Measurements from ENCODE around the gene CCDC91. TPM values are rescaled to one million over a fixed set of nuclear protein-coding genes. Genes with fewer than 3 reads are reported as not detected.

The CCDC91 gene, protein sequence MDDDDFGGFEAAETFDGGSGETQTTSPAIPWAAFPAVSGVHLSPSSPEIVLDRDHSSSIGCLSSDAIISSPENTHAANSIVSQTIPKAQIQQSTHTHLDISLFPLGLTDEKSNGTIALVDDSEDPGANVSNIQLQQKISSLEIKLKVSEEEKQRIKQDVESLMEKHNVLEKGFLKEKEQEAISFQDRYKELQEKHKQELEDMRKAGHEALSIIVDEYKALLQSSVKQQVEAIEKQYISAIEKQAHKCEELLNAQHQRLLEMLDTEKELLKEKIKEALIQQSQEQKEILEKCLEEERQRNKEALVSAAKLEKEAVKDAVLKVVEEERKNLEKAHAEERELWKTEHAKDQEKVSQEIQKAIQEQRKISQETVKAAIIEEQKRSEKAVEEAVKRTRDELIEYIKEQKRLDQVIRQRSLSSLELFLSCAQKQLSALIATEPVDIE
- 43.0 TPM for total RNA-seq

DNA sequence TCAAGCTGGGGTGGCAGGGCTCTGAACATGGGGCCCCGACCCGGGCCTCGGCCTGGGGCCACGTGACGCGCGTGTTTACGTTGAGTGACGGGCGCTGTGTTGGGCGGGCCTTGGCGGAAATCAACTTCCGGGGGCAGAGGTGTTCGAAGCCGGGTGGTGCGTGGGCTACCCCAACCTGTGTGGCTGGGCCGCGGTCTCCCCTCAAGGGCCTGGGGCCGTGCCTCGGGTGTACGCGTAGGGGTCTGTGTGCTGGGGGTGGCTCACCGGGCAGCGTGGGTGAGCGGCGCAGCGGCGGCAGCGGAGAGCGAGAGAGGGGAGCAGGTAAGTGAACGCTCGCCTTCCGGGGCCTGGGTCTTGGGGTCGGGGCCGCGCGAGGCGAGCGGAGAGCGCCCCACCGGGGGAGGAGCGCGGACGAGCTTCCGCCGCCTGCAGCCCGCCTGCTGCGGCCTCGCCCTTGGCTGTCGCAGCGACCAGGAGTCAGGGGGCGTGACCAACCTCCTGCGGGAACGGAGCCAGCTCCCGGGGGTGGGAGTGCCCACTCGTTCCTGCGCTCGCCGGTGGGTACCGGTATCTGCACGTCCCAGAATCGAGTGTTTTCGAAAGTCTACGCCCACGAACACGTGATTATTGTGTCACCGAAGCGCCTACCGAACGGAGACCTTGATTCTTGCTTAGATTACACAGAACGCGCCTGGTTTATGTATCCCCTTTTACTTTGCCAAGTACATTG, at the start of gene CCDC91:
Gene CCDC91 (plus strand): TSS at position 136 of the 730 bp plus-strand sequence. CDS start 66,760 bp downstream, outside the sequence.
- DNase-seq: peak; percentile 93

DNA sequence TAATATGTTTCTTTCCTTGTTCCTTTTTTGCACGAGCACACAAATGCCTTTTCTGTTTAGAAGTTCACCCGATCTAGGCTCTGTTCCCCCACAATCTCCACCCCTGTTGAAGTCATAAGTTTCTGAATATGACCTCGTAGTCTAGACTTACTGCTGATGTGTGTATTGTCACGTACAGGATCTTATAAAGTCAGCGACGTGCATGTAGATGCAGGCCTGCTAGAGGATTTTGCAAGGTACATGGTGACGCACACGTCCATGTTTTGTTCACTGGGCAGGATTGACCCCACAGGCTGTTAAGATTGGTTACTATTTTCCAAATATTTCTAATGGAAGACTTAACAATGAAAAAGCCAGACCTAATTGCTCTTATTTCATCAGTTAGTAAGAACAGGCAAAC, 46.2 kb upstream of the CCDC91 start:
- peak; percentile 37 for DNase-seq

DNA sequence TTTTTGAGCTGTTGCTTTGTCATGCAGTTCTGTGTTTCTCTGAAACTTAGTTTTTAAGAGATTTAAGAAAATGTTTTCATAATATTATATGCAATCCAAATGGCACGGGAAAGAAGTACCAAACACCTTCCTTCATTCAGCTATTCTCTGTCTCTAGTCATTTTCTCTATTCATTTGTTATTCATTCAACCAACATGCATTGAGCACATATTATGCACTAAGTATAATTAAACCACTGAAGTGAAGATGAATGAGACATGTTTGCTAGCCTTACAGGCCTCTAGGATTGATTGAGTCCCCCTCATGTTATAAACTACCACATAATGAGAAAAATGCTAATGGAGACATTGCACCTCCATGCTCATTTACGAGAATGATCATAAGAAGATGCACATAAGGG, 45.7 kb upstream of the CCDC91 start:
- DNase-seq: no peak

DNA sequence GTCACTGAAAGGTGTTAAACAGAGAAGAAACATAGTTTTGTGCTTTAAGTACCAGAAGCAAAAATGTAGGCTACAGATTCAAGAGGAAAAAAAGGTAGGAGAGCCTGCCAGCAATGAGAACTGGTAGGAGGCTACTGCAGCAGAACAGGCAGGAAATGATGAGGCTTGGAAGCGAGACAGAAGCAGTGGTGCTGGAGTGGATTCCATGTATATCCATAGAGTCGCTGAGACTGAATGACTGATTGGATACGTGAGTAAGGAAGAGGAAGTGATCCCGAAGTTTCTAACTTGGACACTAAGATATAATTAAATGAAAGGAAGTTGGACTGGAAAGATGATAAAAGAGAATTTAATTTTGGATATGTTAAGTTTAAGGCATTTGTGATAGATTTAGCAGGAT, 45.0 kb upstream of the CCDC91 start:
- DNase-seq: no peak

DNA sequence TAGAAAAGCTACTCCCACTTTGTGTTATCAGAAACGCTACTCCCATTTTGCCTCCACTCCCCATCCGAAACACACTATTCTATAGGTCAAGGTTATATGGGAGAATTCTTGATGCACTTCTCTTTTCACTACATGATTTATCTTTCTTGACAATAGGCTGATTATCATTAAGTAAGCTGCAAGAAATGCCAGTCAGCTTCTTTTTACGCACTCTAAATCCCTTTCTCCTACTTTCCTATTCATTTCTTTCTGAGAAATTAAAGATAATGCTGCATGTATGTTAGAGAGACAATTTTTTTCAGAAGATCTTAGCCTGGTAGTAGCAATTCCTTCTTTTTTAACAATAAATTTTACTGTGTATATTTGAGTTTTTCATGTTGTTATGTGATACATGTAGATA, 41.0 kb upstream of the CCDC91 start:
- no peak for DNase-seq

DNA sequence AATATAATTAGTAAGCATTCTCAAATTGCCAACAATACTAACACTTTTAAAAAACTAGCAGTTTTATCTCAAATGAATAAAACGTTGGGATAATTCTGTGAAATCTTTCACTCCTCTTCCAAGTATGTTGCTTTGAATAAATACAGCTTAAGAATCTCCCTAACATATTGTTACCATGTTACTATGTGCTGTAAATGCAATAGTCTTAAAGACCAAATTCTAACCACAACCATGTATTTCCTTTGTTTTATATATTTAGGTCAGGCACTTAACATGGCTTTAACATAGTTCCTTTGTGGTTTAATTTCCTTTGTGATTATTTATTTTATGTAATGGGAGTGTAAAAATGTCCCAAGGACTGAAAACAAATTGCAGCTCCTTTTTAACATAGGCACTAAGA, 33.9 kb upstream of the CCDC91 start:
- DNase-seq: no peak

DNA sequence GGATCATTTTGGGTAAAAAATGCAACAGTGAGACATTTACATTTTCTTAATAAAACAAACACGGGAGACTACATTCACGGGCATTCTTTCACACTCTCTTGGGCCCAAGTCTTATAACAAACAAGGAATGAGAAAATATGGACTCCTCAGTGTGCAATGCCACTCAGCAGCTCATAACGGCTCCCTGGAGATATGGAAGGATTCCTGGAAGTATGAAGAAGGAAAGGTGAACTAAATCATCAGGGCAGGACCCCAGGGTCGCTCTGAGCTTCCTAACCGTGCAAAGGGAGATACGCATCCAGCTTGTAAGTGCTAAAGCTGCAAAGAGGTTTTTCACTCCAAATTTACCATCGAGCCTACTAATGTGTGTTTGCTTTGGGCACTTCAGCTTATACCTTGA, 33.5 kb upstream of the CCDC91 start:
- no peak for DNase-seq

DNA sequence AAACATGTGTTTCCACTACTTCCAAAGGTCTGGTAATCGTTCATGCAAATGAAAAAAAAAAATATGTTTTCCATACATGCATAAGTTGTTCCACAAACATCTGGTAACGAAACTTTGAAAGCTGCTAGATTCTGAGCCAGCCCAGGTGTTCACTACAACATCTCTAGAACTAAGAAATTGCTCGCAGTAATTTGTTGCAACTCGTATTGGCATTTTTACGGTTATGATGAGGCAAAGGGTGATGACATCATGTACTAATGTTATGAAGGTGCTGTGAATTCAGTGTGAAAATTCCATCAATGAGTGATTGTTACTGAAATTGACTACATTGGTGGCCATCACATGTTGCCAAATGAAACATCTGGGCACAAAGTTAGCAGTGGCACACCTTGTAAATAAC, 31.9 kb upstream of the CCDC91 start:
- peak; percentile 33 for DNase-seq

DNA sequence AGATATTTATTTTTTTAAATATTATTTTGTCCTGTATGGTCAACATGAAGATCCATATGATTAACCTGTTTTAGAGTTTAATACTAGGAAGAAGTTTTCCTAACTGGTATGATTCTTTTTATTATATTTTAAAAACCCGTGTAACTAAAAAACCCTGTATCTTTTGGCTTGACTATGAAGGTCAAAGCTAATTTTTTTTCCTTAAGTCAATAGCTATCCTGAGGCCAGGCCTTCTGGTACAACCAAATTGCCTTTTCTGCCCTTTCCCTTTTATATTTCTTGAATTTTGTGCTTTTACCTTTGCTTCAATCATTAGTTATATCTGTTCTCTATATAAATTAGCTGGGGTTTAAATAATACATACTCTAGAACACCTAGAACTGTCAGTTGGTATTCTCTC, 30.6 kb upstream of the CCDC91 start:
- no peak for DNase-seq

DNA sequence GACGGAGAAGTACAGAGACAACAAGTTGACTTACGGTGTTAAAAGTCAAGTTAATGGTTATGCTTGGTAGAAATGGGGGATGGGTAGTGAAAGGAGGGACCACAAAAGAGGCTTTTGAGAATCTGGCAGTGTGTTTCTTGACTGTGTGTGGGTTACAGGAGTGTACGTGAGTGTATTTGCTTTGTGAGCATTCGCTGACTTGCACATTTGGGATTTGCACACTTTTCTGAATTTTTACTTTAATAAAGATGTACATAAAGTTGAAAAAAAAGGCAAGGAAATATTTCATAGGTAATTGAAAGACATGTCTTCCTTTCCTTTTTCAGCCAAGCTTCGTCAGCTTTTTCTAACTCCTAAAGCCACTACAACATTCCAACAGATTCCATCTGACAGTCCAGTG, 28.6 kb upstream of the CCDC91 start:
- no peak for DNase-seq

DNA sequence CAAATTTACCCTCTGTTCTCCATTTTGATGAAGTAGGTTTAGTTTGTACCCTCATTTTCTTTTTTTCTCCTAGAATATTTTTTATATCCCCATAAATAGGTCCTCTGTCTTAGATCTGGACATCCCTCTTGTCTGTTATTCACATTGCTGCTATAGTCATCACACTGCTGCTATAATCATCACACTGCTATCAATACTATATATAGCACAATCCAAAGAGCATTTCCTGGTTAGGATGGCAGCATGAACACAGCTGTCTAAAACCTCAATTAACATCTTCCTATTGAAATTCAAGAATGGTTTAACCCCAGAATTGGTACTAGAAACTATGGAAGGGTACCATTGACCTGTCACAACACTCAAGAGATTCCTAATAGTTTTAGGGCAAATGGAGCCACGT, 27.6 kb upstream of the CCDC91 start:
- no peak for DNase-seq

DNA sequence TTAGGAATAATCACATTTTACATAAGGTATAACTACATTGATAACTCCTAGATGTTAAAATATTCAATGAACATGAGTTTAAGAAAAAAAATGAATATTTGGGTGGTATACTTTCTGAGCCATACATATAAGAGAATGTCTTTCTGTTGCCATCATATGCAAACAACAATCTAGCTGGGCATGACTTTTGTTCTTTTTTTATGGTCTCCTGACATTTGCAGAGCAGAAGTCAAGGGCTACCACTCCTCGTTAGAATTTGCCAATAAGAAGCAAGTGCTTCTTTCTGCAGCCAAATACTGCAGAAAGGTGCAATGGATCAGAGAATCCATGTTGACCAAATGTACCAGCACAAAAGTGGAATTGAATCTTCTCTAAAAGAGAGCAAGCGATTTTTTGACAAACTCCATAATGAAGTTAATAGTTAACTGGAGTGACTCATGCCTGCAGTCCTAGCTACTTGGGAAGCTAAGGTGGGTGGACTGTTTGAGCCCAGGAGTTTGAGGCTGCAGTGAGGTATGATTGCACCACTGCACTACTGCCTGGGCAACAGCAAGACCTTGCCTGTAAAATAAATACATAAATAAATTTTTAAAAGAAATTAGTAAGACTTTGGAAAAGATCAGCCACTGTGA, 25.5 kb upstream of the CCDC91 start:
- DNase-seq: no peak

DNA sequence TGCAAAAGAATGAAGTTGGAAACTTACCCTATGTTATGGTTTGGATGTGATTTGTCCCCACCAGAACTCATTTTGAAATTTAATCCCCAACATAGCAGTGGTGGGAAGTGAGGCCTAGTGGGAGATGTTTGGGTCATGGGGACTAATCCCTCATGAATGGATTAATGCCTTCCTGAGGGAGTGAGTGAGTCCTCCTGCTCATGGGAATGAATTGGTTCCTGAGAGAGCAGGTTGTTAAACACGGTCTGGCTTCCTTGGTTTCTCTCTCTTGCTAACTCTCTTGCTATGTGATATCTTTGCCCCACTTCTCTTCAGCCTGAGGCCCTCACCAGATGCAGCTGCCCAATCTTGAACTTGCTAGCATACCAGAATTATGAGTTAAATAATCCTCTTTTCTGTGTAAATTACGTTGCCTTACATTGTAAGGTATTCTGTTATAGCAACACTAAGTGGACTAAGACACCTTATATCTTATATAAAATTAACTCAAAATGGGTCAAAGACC, 22.2 kb upstream of the CCDC91 start:
- no peak for DNase-seq

DNA sequence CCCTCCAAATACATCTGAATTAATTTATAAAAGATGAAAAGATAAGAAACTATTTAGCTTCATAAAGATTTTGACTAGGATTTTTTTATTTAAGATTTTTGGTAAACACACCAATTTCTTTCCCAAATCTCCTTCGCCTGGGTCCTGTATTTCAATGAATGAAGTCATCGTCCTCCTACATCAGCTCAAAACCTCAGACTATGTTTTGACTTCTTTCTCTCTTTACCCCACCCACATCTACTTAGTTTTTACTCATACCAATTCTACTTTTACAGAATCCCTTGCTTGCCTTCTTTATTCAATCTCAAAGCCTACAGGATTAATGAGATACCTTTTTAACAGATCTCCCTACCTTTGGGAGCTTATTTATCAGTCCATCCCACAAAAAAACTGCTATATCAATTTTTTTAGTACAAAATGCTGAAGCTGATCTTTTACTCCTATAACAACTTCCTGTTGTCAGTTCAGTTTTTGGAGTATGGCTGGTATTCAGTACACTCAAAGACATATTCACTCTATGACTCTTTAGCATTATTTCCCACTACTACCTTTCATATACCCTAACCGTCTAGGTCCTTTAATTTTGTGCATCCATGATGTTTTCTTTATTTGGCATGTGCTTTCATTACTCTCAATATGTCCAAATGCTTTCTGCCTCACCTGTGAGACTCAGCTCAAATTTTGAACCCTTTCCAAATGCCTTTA, 18.7 kb upstream of the CCDC91 start:
- no peak for DNase-seq

DNA sequence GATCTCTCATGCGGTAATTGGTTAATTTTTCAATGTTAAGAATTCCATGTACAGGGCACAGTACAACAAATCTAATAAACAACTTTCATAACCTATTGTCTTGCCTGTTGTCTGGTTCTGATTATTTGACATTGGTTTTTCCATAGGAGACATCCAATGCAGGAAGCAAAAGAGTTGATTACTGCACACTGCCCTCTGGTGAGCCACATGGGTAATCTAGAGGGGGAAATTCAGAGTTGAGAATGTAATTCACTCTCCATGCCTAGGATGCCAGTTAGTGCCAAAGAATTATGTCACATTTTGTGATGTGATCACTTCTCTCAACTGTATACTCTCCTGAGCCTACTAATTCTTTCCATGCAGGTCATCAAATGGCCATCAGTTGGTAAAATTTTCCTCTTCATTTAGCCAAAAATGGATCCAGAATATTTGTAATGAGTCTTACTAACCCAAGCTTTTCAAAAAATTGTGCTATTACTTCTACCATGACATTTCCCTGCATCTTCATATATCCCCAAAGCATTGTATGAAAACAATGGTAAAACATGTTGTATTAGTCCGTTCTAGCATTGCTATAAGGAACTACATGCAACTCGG, 17.7 kb upstream of the CCDC91 start:
- peak; percentile 41 for DNase-seq

DNA sequence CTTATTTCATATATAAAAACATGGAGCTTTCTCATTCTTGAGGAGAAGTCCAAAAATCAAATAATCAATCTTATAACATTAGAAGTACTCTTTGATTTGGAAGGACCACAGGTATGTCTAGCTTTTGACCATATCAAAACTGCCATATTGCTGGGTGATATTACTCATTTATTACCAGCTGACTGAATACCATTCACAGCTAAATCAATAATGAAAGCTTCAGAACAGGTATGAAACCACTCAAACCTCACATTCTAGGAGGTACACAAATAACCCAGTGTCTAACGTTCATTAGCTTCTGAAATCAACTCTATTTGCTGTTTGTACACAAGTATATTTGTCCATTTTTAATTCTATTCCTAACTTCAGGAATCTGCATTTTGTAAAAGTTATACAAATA, 16.8 kb upstream of the CCDC91 start:
- no peak for DNase-seq

DNA sequence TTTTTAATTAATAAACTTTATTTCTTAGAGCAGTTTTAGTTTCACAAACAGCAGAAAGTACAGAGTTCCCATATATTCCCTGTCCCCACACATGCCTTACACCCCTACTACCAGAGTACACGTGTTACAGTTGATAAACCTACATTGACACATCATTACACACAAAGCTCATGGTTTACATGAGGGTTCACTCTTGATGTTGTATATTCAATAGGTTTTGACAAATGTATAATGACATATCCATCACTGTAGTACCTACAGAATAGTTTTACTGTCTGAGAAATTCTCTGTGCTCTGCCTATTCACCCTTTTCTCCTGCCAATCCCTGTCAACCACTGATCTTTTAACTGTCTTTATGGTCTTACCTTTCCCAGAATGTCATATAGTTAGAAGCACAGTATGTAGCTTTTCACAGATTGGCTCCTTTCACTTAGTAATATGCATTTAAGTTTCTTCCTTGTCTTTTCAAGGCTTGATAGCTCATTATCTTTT, 15.1 kb upstream of the CCDC91 start:
- DNase-seq: no peak

DNA sequence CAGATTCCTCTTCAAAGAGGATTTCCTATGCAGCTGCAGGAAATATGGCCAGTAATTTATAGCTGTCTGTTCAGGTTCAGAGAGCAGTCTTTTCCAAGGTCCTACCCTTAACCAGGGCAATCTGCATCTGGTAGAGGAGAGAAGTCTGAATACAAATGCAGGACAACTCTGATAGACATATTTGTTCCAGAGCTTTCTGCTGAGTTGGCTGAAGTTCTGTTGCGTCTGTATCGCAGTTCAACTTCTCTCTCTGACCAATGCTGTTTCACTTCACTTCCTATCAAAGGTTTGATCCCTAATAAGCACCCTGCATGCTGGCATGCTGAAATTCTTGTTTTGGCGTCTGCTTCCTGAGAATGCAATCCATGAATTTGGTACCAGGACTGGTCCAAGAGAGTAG, 14.0 kb upstream of the CCDC91 start:
- no peak for DNase-seq

DNA sequence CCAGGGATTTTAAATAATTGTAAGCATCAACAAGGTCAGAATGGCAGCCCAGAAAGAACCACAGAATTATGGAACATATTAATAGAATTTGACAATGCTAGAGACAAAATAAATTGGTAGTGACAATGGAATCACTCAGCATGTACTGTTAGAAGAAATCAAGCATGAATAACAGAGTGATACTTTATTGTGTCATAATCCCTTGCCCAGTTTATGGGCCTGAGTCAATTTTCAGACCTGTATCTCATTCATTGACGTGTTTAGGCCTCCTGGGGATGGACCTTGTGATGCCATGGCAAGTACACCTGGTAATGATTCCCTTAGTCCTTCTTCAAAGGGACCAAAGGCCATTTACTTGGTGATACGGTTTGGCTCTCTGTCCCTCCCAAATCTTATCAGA, 12.8 kb upstream of the CCDC91 start:
- no peak for DNase-seq

DNA sequence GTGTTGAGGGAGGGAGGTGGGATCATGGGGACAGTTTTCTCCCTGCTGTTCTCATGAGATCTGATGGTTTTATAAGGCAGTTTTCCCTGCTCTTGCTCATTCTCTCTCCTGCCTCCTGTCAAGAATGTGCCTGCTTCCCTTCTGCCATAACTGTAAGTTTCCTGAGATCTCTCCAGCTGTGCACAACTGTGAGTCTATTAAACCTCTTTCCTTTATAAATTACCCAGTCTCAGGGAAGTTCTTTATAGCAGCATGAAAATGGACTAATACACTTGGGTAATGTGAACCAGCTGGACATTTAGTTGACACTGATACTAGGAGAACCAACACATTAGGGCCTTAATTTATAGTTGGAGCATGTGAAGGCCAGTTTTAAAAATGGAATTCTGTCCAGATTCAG, 12.4 kb upstream of the CCDC91 start:
- no peak for DNase-seq

DNA sequence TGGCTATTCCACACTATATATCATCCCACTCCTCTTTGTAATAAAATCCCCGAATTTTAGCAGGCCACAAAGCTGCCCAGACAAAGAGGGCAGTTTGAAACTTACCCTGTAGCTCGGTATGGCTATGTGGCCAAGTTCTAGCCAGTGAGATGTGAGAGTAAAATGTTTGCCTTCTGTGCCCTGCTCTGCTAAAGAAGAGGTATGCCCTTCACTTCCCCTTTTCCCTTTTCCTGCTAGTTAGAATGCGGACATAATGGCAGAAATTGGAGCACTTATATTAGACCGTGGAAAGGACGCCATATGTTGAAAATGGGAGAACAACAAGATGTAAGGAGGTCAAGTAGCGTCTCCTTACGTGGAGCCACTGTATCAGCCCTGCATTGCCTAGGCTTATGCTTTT, 11.5 kb upstream of the CCDC91 start:
- DNase-seq: no peak

DNA sequence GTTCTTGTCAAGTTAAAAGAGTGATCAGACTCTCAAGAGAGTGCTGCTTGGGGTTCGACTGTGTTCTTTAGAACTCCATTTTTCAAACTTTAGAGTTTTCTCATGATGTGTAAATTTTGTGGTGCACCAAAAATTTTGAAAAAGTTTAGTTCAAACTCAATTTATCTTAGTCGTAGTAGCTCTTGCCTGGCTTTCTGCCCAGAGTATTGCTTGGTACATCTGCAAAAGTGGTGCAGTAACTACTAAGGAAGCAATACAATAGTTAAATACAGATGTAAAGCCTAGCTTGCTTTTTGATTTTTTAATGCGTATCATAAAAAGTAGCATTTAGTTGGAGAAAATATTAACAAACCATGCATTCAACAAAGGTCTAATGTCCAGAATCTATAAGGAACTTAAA, 9.5 kb upstream of the CCDC91 start:
- no peak for DNase-seq
